WTC11 (cell line): ENCODE measurements around the gene FAM107B. TPM values are rescaled to one million over a fixed set of nuclear protein-coding genes. Genes with fewer than 3 reads are reported as not detected.

Source experiments
- ATAC-seq: fragments of 200-7000 bp; cut with Tn5 transposase; 2 replicates; pipeline ENCODE4 v1.10.0; 2021; ENCODE audit warnings: mild to moderate bottlenecking, moderate library complexity
- CTCF ChIA-PET: fragments of 300-600 bp; sonication (Branson Sonifier 250); formaldehyde crosslinking; loops from one replicate; lab custom pipeline; 2021; ENCODE audit warnings: antibody characterized with exemption; lab: Charles Lee
- POLR2A ChIA-PET: fragments of 350-600 bp; sonication (Branson Sonifier 250); formaldehyde crosslinking; loops from one replicate; lab custom pipeline; 2021; ENCODE audit warnings: antibody characterized with exemption; lab: Charles Lee
- DNase-seq: peaks from one replicate; pipeline ENCODE4 v3.0.0; 2021; ENCODE audit warnings: low spot score
- H3K27ac Mint-ChIP-seq: 2 replicates; pipeline ENCODE4 v1.8.0; 2021; ENCODE audit warnings: mixed read lengths
- H3K27me3 Mint-ChIP-seq: 2 replicates; pipeline ENCODE4 v1.8.0; 2021; ENCODE audit warnings: low read depth, mild to moderate bottlenecking, moderate library complexity, mixed read lengths
- H3K36me3 Mint-ChIP-seq: 2 replicates; pipeline ENCODE4 v1.8.0; 2021; ENCODE audit warnings: mixed read lengths
- H3K4me1 Mint-ChIP-seq: 2 replicates; pipeline ENCODE4 v1.8.0; 2022; ENCODE audit warnings: mixed read lengths
- H3K4me3 Mint-ChIP-seq: 2 replicates; pipeline ENCODE4 v1.8.0; 2021; ENCODE audit warnings: mild to moderate bottlenecking, moderate library complexity, mixed read lengths
- H3K9me3 Mint-ChIP-seq: 2 replicates; pipeline ENCODE4 v1.8.0; 2021; ENCODE audit warnings: mixed read lengths
- CREB1 ChIP-seq: sonication (generic); formaldehyde crosslinking; IDR thresholded peaks from 2 replicates; pipeline ENCODE4 v1.8.0; 2023; ENCODE audit warnings: mild to moderate bottlenecking, missing genetic modification reagents
- CTCF ChIP-seq: fragments of 200-600 bp; IDR thresholded peaks from 2 replicates; pipeline ENCODE4 v1.8.0; 2022; ENCODE audit warnings: antibody characterized with exemption
- E2F1 ChIP-seq: sonication (generic); formaldehyde crosslinking; IDR thresholded peaks from 2 replicates; pipeline ENCODE4 v1.8.0; 2022; ENCODE audit warnings: mild to moderate bottlenecking, missing genetic modification reagents
- EMX1 ChIP-seq: fragments of 250-450 bp; sonication (Bioruptor Pico); IDR thresholded peaks from 2 replicates; pipeline ENCODE4 v1.8.0; 2021; ENCODE audit warnings: mild to moderate bottlenecking
- ERG ChIP-seq: fragments of 250-450 bp; sonication (Bioruptor Pico); IDR thresholded peaks from 2 replicates; pipeline ENCODE4 v1.8.0; 2021; ENCODE audit warnings: mild to moderate bottlenecking
- ESRRA ChIP-seq: sonication (generic); formaldehyde crosslinking; IDR thresholded peaks from 2 replicates; pipeline ENCODE4 v1.8.1; 2022; ENCODE audit warnings: mild to moderate bottlenecking, missing genetic modification reagents, borderline replicate concordance
- FOXJ3 ChIP-seq: sonication (generic); formaldehyde crosslinking; IDR thresholded peaks from 2 replicates; pipeline ENCODE4 v1.9.0; 2021; ENCODE audit warnings: missing genetic modification reagents, mild to moderate bottlenecking, borderline replicate concordance
- GTF2I ChIP-seq: fragments of 250-450 bp; sonication (Bioruptor Pico); conservative IDR thresholded peaks from 2 replicates; pipeline ENCODE4 v1.4.0; 2021; ENCODE audit warnings: mild to moderate bottlenecking
- HMGA2 ChIP-seq: fragments of 250-450 bp; sonication (Bioruptor Pico); IDR thresholded peaks from 2 replicates; pipeline ENCODE4 v1.4.0; 2021; ENCODE audit warnings: mild to moderate bottlenecking, moderate library complexity
- IRF2 ChIP-seq: sonication (generic); formaldehyde crosslinking; IDR thresholded peaks from 2 replicates; pipeline ENCODE4 v1.8.0; 2022; ENCODE audit warnings: low read depth, missing genetic modification reagents, borderline replicate concordance
- NR2C2 ChIP-seq: sonication (generic); formaldehyde crosslinking; IDR thresholded peaks from 2 replicates; pipeline ENCODE4 v1.8.0; 2022; ENCODE audit warnings: mild to moderate bottlenecking, missing genetic modification reagents
- PRRX2 ChIP-seq: fragments of 250-450 bp; sonication (Bioruptor Pico); IDR thresholded peaks from 2 replicates; pipeline ENCODE4 v1.8.0; 2021; ENCODE audit warnings: mild to moderate bottlenecking
- RORB ChIP-seq: fragments of 250-450 bp; sonication (Bioruptor Pico); IDR thresholded peaks from 2 replicates; pipeline ENCODE4 v1.9.0; 2021; ENCODE audit warnings: mild to moderate bottlenecking
- SP1 ChIP-seq: sonication (generic); formaldehyde crosslinking; conservative IDR thresholded peaks from 2 replicates; pipeline ENCODE4 v1.8.1; 2022; ENCODE audit warnings: missing genetic modification reagents
- ZMAT4 ChIP-seq: fragments of 250-450 bp; sonication (Bioruptor Pico); IDR thresholded peaks from 2 replicates; pipeline ENCODE4 v1.9.0; 2021; ENCODE audit warnings: mild to moderate bottlenecking
- ZNF281 ChIP-seq: sonication (generic); formaldehyde crosslinking; IDR thresholded peaks from 2 replicates; pipeline ENCODE4 v1.8.0; 2023; ENCODE audit warnings: mild to moderate bottlenecking, missing genetic modification reagents
- ZNF416 ChIP-seq: fragments of 250-450 bp; sonication (Bioruptor Pico); IDR thresholded peaks from 2 replicates; pipeline ENCODE4 v1.9.0; 2021; ENCODE audit warnings: mild to moderate bottlenecking, inconsistent platforms
- ZNF671 ChIP-seq: fragments of 250-450 bp; sonication (Bioruptor Pico); IDR thresholded peaks from 2 replicates; pipeline ENCODE4 v1.8.0; 2021; ENCODE audit warnings: mild to moderate bottlenecking
- total RNA-seq: library from RNA; stranded (reverse); gene quantifications from 3 replicates; pipeline ENCODE4 v1.2.3, GENCODE V29; 2021

The FAM107B gene
- total RNA-seq, 1 experiment from 2014 or later: 22.4 TPM

- no peak for TF ChIP-seq EMX1 (CRISPR knock-in tag)
- no peak for TF ChIP-seq ERG (CRISPR knock-in tag)
- TF ChIP-seq RORB (CRISPR knock-in tag): no peak
- no peak for TF ChIP-seq HMGA2 (CRISPR knock-in tag)
- no peak for TF ChIP-seq ZNF671 (CRISPR knock-in tag)
- TF ChIP-seq FOXJ3 (CRISPR knock-in tag): no peak
- ATAC-seq: no peak
- POLR2A ChIA-PET: no interaction called here
- no peak overlapping the region for H3K27ac Mint-ChIP-seq
- H3K4me3 Mint-ChIP-seq: no peak overlapping the region
- no peaks in the 10 kb centered on the region for H3K27me3 Mint-ChIP-seq
- CTCF ChIA-PET: no interaction called here
- H3K9me3 Mint-ChIP-seq: 0 out of 2 replicates have a peak, but pooled peaks cover 4% of the 10 kb centered on the region
- no peaks in the 10 kb centered on the region for H3K36me3 Mint-ChIP-seq
- no peaks in the 10 kb centered on the region for H3K4me1 Mint-ChIP-seq
- no peak for DNase-seq
Observed at GRCh38 chr10:14798636-14799035, 23.9 kb upstream of the FAM107B start.

- no peaks in the 10 kb centered on the region for H3K36me3 Mint-ChIP-seq
- no peak overlapping the region for H3K4me3 Mint-ChIP-seq
- no peak for DNase-seq
- CTCF ChIA-PET: no interaction called here
- peaks cover 9% of the 10 kb centered on the region for H3K9me3 Mint-ChIP-seq
- POLR2A ChIA-PET: no interaction called here
- H3K27me3 Mint-ChIP-seq: no peaks in the 10 kb centered on the region
- ATAC-seq: no peak
- no peak overlapping the region for H3K27ac Mint-ChIP-seq
- TF ChIP-seq ZNF281 (CRISPR knock-in tag): no peak
- TF ChIP-seq CREB1 (CRISPR knock-in tag): no peak
- TF ChIP-seq SP1 (CRISPR knock-in tag): no peak
- TF ChIP-seq ZMAT4 (CRISPR knock-in tag): no peak
- H3K4me1 Mint-ChIP-seq: 0 out of 2 replicates have a peak, but pooled peaks cover 2% of the 10 kb centered on the region
Observed at GRCh38 chr10:14787938-14788337, 13.2 kb upstream of the FAM107B start.

- no peak overlapping the region for H3K4me3 Mint-ChIP-seq
- ATAC-seq (no peak), DNase-seq (no peak)
- H3K36me3 Mint-ChIP-seq: no peaks in the 10 kb centered on the region
- peaks cover 5% of the 10 kb centered on the region; the same call in 1 of the 2 replicates for H3K4me1 Mint-ChIP-seq
- TF ChIP-seq EMX1 (CRISPR knock-in tag) (no peak), ESRRA (CRISPR knock-in tag) (no peak)
- H3K27me3 Mint-ChIP-seq: no peaks in the 10 kb centered on the region
- ChIA-PET POLR2A (no interaction called here), CTCF (no interaction called here)
- H3K9me3 Mint-ChIP-seq: peaks cover 9% of the 10 kb centered on the region
- H3K27ac Mint-ChIP-seq: no peak overlapping the region
Observed at GRCh38 chr10:14784459-14785055, 9.9 kb upstream of the FAM107B start.

- Mint-ChIP-seq H3K27me3 (no peaks in the 10 kb centered on the region; the same call in 1 of the 2 replicates), H3K4me3 (no peak overlapping the region), H3K9me3 (peaks cover 9% of the 10 kb centered on the region), H3K4me1 (peaks cover 10% of the 10 kb centered on the region), H3K36me3 (no peaks in the 10 kb centered on the region), H3K27ac (no peak overlapping the region)
- ATAC-seq: no peak
- ChIA-PET POLR2A (no interaction called here), CTCF (interaction anchor here (0.6 kb wide), 1 partner anchor 246 kb away, joined by 4 read pairs; no protein-coding TSS in a partner anchor)
- DNase-seq: no peak
- TF ChIP-seq NR2C2 (CRISPR knock-in tag) (no peak), ZNF416 (CRISPR knock-in tag) (no peak), E2F1 (CRISPR knock-in tag) (no peak), GTF2I (CRISPR knock-in tag) (no peak), IRF2 (no peak), CTCF (no peak), PRRX2 (CRISPR knock-in tag) (no peak)
Observed at GRCh38 chr10:14782691-14783363, 8.1 kb upstream of the FAM107B start.
